Mesodermal cell (in vitro differentiated cells): ENCODE measurements around the gene FAR2.

Experiments
- H3K27ac ChIP-seq: 2 replicates; pipeline ENCODE4 v1.7.0; 2013; ENCODE audit warnings: mild to moderate bottlenecking, low read depth, low read length, moderate library complexity; ENCODE audit not compliant: severe bottlenecking
- H3K36me3 ChIP-seq: 2 replicates; pipeline ENCODE4 v1.7.1; 2013; ENCODE audit warnings: mild to moderate bottlenecking, low read length, moderate library complexity; ENCODE audit not compliant: control insufficient read depth, insufficient read depth
- H3K4me1 ChIP-seq: one replicate; pipeline ENCODE4 v1.7.1; 2013; ENCODE audit warnings: mild to moderate bottlenecking, low read length; ENCODE audit not compliant: insufficient read depth, control insufficient read depth, poor library complexity, severe bottlenecking
- H3K4me3 ChIP-seq: 2 replicates; pipeline ENCODE4 v1.7.0; 2013; ENCODE audit warnings: low read length, control low read depth, mild to moderate bottlenecking; ENCODE audit not compliant: insufficient read depth, poor library complexity, severe bottlenecking; ENCODE audit errors: extremely low read depth
- H3K9me3 ChIP-seq: 2 replicates; pipeline ENCODE4 v1.7.1; 2013; ENCODE audit warnings: mild to moderate bottlenecking, low read length, moderate library complexity; ENCODE audit not compliant: control insufficient read depth
- WGBS, 2 experiments: methylation state at CpG; one replicate each; pipeline ENCODE4 v1.1.5; 2013; ENCODE audit warnings: missing lambda C conversion rate in 2 of 2; ENCODE audit not compliant: insufficient coverage in 2 of 2; 5-methylcytosine and 5-hydroxymethylcytosine counted together

The FAR2 gene

GRCh38 chr12:29234965-29235626, 86.0 kb downstream of the FAR2 start:
- H3K9me3 ChIP-seq, result no peaks in the 10 kb centered on the region
- H3K27ac ChIP-seq, result no peak overlapping the region
- no peaks in the 10 kb centered on the region for H3K36me3 ChIP-seq
- no peak overlapping the region for H3K4me3 ChIP-seq
- H3K4me1 ChIP-seq, result peaks cover 4% of the 10 kb centered on the region
- no CpG with 5 or more reads among the region's 2 CpGs for WGBS, 2 experiments

DNA sequence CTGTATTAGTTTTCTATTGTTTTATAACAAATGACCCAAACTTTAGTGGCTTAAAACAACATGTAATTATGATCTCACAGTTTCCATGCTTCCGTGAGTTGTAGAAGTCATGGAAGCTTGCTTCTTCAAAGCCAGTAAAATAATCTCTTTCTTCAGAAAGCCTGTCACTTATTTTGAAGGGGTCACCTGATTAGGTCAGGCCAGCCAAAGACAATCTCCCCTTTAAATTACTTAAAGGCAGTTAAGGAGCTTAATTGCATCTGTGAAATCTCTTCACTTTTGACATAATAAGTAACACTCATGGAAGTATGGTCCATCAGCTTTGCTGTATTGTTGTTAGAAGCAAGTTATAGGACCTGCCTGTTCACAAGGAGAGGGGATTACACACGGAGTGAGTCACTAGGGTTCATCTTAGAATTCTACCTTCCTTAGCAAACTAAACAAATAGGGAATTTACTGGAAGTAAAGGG, 89.8 kb downstream of the FAR2 start:
- WGBS, 2 experiments, result 67% methylated on average over 1 of the region's 2 CpGs; no CpG with 5 or more reads in 1 of the 2 experiments
- H3K9me3 ChIP-seq, result no peaks in the 10 kb centered on the region
- no peak overlapping the region for H3K4me3 ChIP-seq
- peaks cover 13% of the 10 kb centered on the region for H3K4me1 ChIP-seq
- no peaks in the 10 kb centered on the region for H3K36me3 ChIP-seq
- no peak overlapping the region for H3K27ac ChIP-seq

GRCh38 chr12:29239336-29239735, 90.3 kb downstream of the FAR2 start:
- Histone ChIP-seq H3K36me3 (no peaks in the 10 kb centered on the region), H3K27ac (no peak overlapping the region), H3K4me1 (peaks cover 13% of the 10 kb centered on the region), H3K4me3 (no peak overlapping the region), H3K9me3 (no peaks in the 10 kb centered on the region)
- no CpG with 5 or more reads among the region's 1 CpG for WGBS, 2 experiments

DNA sequence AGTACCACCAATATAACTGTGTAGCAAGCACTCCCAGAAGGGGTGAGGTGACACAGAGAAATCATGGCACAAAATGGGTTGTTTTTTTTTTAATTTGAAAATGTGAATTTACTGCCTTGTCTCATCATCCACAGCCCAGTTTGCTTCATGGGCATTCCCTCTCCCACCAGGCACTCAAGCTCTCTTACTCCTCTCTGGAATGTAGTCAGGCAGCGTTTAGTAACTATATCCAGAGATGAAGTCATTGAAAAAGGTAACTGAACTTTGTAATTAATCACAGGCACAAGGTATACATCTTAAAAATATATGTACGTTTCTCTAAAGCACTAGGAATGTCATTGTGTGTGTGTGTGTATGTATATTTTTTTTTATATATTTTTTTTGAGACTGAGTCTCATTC, 91.4 kb downstream of the FAR2 start:
- Histone ChIP-seq H3K4me3 (no peak overlapping the region), H3K9me3 (no peaks in the 10 kb centered on the region), H3K36me3 (no peaks in the 10 kb centered on the region), H3K27ac (no peak overlapping the region), H3K4me1 (peaks cover 13% of the 10 kb centered on the region)
- no CpG with 5 or more reads among the region's 2 CpGs for WGBS, 2 experiments

GRCh38 chr12:29241821-29242591, 92.9 kb downstream of the FAR2 start:
- H3K4me3 ChIP-seq, result no peak overlapping the region

DNA sequence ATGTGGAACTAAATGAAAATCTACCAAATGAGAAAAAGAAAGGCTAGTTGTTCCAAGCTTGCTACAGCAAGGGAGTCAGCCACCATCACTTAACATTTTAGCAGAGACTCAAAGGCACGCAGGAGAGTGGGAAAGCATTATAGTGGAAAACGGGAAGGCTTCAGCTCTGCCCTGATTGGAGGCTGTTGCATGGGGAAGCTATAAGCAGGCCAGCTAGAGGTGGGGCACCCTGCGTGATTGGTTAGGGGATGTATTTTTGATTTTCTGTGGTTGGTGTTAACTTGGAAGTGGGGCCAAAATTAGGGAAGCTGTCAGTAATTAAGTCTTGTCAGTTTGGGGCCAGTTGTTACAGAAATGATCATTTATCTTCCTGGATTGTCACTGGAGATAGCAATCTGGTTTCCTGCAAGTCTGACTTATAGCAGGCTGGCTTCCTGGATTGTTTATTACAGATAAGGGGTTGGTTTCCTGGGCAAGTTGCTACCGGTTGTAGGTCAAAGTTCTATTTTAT, 93.9 kb downstream of the FAR2 start:
- H3K4me3 ChIP-seq, result no peak overlapping the region
- H3K9me3 ChIP-seq, result no peaks in the 10 kb centered on the region
- 67 to 87% methylated on average over 2 to 3 of the region's 4 CpGs for WGBS, 2 experiments
- H3K27ac ChIP-seq, result peak overlapping the region; percentile 32
- peaks cover 13% of the 10 kb centered on the region for H3K4me1 ChIP-seq
- no peaks in the 10 kb centered on the region for H3K36me3 ChIP-seq

More at GRCh38 chr12:29241821-29242591, 92.9 kb downstream of the FAR2 start:
- Histone ChIP-seq H3K27ac (peak overlapping the region; percentile 70), H3K36me3 (no peaks in the 10 kb centered on the region), H3K9me3 (no peaks in the 10 kb centered on the region), H3K4me1 (peaks cover 13% of the 10 kb centered on the region)
- 75% methylated on average over 2 to 5 of the region's 7 CpGs for WGBS, 2 experiments

- no peaks in the 10 kb centered on the region for H3K36me3 ChIP-seq
- no peak overlapping the region for H3K27ac ChIP-seq
- peaks cover 9% of the 10 kb centered on the region for H3K4me1 ChIP-seq
- no peaks in the 10 kb centered on the region for H3K9me3 ChIP-seq
- WGBS, 2 experiments, result 81 to 84% methylated on average over 3 of the region's 3 CpGs
- no peak overlapping the region for H3K4me3 ChIP-seq
Observed at GRCh38 chr12:29244159-29244765, 95.2 kb downstream of the FAR2 start.

- Histone ChIP-seq H3K4me1 (peaks cover 9% of the 10 kb centered on the region), H3K36me3 (no peaks in the 10 kb centered on the region), H3K9me3 (no peaks in the 10 kb centered on the region), H3K27ac (no peak overlapping the region), H3K4me3 (no peak overlapping the region)
- 90 to 100% methylated on average over 1 of the region's 3 CpGs for whole genome bisulfite sequencing, 2 experiments
Observed at GRCh38 chr12:29245246-29245645, 96.2 kb downstream of the FAR2 start.

DNA sequence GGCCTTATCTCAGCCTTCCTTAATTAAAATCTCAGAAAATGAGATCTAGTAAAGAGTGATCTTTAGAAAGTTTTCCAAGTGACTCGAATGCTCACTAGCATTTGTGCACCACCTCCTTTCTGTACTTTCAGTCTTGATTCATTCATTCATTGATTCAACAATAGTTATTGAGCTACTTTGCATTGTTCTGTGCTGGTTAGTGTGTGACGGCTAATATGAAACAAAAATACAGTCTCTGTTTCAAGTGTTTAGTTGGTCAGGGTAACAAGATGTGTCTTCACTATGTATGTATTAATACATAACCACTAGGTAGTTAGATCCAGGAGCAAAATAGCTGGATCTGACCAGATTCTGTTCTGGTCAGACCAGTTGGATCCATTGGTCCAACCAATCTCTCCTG, 100.9 kb downstream of the FAR2 start:
- WGBS, 2 experiments, result no CpG with 5 or more reads among the region's 2 CpGs

DNA sequence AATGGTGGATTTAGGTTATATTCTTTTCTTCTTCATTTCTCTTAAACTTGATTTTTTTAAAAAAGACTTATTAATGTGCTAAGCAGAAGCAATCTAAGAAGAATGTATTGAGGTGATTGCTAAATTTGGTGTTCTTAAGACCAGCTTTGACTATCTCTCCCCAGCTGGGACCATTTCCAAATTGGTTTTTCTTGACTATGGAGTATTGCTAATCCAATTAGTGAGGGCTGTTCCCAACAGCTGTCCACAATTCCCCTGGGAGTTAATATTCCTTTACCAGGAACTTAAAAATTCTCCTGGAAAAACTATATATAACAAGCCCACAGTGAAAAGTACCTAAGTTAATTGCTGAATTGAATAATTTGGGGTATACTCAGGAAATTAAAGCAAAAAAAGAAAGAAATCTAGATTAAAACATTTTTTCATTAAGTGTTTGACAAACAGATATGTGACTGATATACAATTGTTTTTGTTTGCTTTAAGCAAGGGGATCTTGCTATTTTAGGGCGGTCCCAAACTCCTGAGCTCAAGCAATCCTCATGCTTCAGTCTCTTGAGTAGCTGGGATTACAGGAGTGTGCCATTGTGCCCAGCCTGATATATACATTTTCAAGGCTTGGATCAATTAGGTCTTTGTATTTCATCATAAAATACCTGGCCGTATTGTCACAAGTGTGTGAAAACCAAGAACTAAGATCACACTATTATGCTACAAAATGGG, 105.0 kb downstream of the FAR2 start:
- WGBS, 2 experiments, result 60 to 100% methylated on average over 1 of the region's 2 CpGs
- Histone ChIP-seq H3K27ac (no peak overlapping the region), H3K36me3 (no peaks in the 10 kb centered on the region), H3K4me1 (no peaks in the 10 kb centered on the region), H3K4me3 (no peak overlapping the region), H3K9me3 (no peaks in the 10 kb centered on the region)

More for the DNA sequence above, 100.9 kb downstream of the FAR2 start:
- H3K4me3 ChIP-seq, result no peak overlapping the region
- no peak overlapping the region for H3K27ac ChIP-seq
- H3K4me1 ChIP-seq, result no peaks in the 10 kb centered on the region
- no peaks in the 10 kb centered on the region for H3K36me3 ChIP-seq
- H3K9me3 ChIP-seq, result no peaks in the 10 kb centered on the region
